ENCODE results near the gene ROMO1. TPM values are rescaled to one million over a fixed set of nuclear protein-coding genes. Genes with fewer than 3 reads are reported as not detected.
A peak's percentile ranks its signal among the peaks of the same experiment; 100 is the strongest.
"Not testable (repeated sequence)": the region's sequence is repeated elsewhere in the genome, so short reads cannot be mapped to it uniquely, and the experiment has no call there.

The ROMO1 gene
- total RNA-seq, 2 experiments from 2014 or later = 50.4 to 112 TPM

DNA sequence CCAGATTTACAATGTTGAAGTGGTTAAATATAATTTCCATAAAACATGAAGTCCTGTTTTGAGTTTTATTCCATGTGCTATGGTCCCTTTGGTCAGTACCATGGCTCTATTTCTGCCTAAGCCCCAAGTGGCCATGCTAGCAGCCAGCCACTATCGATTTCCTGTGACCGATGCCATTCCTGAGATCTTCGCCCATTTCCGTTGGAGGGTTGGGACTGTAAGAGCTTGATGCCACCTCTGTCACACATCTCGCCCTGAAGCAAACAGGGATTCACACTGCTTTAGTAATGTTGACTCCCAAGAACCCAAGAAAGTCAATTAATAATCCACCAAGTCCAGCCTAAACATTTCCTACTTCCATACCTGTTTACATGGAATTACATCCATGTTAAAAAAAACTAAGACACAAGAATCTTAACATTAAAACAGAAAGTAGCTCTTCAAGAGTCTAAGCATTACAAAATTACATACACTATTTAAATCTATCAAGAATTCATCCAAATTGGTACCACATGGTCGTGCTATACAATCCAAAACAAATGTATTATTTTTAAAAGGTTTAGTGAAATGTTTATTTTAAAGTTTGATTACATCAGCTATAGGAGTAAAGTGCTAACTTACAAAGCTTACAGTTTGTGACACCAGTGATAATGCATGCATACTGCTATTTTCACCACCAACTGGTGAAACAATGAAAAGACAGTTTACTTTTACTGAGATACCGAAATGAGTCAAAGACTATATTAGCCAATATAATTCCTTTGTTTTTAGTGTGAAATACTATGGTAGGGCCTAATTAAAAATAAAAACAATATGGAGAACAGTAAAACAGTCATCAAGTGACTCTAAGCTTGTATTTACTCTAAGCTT, 40.3 kb downstream of the ROMO1 start:
- ATAC-seq = no peak
- DNase-seq = no peak
- intact Hi-C loops (cut with DNase I, micrococcal nuclease) = loop anchor here in 1 of 2 experiments (2.0 to 10.0 kb wide), 3 partner anchors 145 to 865 kb away; partner anchors contain the start of genes ACSS2, GGT7 and TRPC4AP
- Mint-ChIP-seq H3K27ac (peak overlapping the region; percentile 89), H3K9me3 (ENCODE audit: low read depth) (no peaks in the 10 kb centered on the region), H3K4me3 (peak overlapping the region; percentile 90), H3K4me1 (peaks cover 57% of the 10 kb centered on the region), H3K36me3 (ENCODE audit: low read depth) (peaks cover 72% of the 10 kb centered on the region), H3K27me3 (no peaks in the 10 kb centered on the region)
- ChIA-PET CTCF (interaction anchor here (0.6 to 2.6 kb wide), 10 partner anchors 9 to 78 kb away, joined by 3 to 14 read pairs (median 5); partner anchors contain the start of genes NFS1, PHF20 and ROMO1), POLR2A (interaction anchor here (0.5 to 1.8 kb wide), 7 partner anchors 9 to 73 kb away, joined by 3 to 12 read pairs (median 5); partner anchors contain the start of gene PHF20)

DNA sequence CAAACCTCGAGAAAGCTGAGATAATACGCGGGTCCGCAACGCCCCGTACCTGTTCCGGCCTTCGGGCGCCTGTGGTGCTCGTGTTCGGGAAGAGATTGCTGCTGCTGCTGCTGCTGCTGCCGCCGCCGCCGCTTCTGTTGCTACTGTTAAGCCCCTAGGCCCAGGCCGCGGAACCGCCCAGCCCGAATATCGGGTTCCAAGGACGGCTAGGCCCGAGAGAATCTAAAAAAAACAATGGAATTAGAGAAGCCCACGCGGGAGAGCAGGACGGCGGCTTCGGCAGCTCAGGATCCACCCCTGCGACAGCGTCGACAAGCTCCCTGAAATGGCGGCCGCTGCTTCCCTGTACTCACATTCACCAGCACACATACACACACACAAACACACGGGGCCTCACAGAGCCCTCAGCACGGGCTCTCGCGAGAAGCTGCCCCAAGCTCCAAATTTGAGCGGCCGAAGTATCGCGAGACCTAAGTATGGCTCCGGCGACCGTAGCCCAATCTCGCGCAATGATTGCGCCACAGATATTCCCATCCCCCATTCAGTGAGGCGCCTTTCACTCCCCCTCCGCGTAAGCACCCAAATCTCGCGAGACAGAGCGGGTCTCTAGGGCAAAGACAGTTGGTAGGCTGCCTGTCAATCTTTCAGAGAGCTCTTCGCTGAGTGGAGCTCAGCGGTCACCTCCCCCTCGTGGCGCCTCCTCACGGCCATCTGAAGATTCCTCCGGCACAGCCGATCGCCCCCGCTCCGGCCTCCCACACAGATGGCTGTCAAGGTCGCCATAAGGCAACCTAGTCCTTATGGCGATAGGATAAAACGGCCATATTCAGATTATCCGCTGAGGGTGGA, 42.9 kb downstream of the ROMO1 start, which contains the start of gene RBM39:
TSS of gene RBM39 (minus strand) at position 369 of the 849 bp plus-strand sequence. CDS start 1,386 bp downstream, outside the sequence.
- peaks cover 45% of the 10 kb centered on the region for H3K4me1 Mint-ChIP-seq
- ATAC-seq (peak; percentile 88), DNase-seq (peak; percentile 100)
- POLR2A ChIA-PET = interaction anchor here (0.6 to 3.5 kb wide), 28 partner anchors 12 to 1379 kb away, joined by 3 to 68 read pairs (median 5); partner anchors contain the start of genes CEP250, CPNE1, ITCH and NFS1
- no peaks in the 10 kb centered on the region for H3K27me3 Mint-ChIP-seq
- intact Hi-C loops (cut with DNase I, micrococcal nuclease) = loop anchor here (1.0 to 10.0 kb wide), 14 partner anchors 30 to 867 kb away; partner anchors contain the start of genes PHF20 (in 2 of the 2), SCAND1 (in 2 of the 2), ACSS2 (in 1 of the 2) and CEP250 (in 1 of the 2)
- H3K27ac Mint-ChIP-seq = peak within 1 kb of the TSS; percentile 100
- H3K36me3 Mint-ChIP-seq (ENCODE audit: low read depth) = peaks cover 49% of the 10 kb centered on the region
- H3K4me3 Mint-ChIP-seq = peak within 1 kb of the TSS; percentile 90
- CTCF ChIA-PET = interaction anchor here (0.6 to 3.3 kb wide), 8 partner anchors 11 to 723 kb away, joined by 3 to 28 read pairs (median 8); partner anchors contain the start of genes PHF20 and SCAND1
- no peaks in the 10 kb centered on the region for H3K9me3 Mint-ChIP-seq (ENCODE audit: low read depth)

DNA sequence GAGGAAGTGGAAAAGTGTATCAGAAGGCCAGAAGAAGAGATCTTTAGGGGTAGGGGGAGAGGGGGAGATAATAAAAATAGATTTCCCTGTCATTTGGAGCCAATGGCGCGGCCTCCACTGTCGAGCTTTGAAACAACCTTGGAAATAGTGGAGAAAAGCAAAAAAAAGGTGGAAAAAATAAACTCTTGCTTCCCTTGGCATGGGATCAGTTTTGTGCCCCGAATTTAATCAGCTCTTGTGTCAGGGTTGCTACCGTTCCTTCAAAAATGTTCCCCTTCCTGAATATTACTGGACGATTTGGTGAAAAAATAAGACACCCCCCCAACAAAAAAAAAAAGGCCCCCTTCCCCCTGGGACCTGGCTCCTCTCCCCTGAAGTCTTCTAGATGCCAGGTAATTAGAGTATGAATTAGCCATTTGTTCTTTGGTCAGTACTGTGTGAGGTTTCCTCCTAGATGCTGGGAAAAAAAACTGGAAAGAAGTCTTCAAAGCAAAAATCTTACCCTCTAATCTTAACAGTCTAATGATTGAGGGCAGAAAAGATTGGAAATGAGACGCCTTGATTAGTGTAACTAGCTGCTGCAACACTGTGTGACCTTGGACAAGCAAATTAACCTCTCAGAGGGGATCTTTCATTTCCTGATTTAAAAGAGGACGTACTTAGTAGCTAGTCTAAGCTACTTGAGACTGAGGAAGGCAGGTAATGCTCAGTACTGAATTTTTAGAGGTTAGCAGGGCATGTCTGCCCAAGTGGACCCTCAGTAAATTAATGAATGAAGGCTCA, 43.7 kb downstream of the ROMO1 start:
- Mint-ChIP-seq H3K27me3 (no peaks in the 10 kb centered on the region), H3K9me3 (ENCODE audit: low read depth) (no peaks in the 10 kb centered on the region), H3K4me3 (peak overlapping the region; percentile 90), H3K36me3 (ENCODE audit: low read depth) (peaks cover 41% of the 10 kb centered on the region), H3K27ac (peak overlapping the region; percentile 100), H3K4me1 (peaks cover 39% of the 10 kb centered on the region)
- ATAC-seq = no peak
- CTCF ChIA-PET = interaction anchor here (0.9 to 3.3 kb wide), 7 partner anchors 12 to 211 kb away, joined by 4 to 28 read pairs (median 9); partner anchors contain the start of genes PHF20 and SCAND1
- intact Hi-C loops (cut with DNase I, micrococcal nuclease) = loop anchor here (1.0 to 10.0 kb wide), 13 partner anchors 29 to 868 kb away; partner anchors contain the start of genes PHF20 (in 2 of the 2), SCAND1 (in 2 of the 2), ACSS2 (in 1 of the 2) and CEP250 (in 1 of the 2)
- POLR2A ChIA-PET = interaction anchor here (0.5 to 3.5 kb wide), 31 partner anchors 8 to 1380 kb away, joined by 3 to 68 read pairs (median 5); partner anchors contain the start of genes CEP250, CPNE1, ITCH and NFS1
- DNase-seq = no peak

DNA sequence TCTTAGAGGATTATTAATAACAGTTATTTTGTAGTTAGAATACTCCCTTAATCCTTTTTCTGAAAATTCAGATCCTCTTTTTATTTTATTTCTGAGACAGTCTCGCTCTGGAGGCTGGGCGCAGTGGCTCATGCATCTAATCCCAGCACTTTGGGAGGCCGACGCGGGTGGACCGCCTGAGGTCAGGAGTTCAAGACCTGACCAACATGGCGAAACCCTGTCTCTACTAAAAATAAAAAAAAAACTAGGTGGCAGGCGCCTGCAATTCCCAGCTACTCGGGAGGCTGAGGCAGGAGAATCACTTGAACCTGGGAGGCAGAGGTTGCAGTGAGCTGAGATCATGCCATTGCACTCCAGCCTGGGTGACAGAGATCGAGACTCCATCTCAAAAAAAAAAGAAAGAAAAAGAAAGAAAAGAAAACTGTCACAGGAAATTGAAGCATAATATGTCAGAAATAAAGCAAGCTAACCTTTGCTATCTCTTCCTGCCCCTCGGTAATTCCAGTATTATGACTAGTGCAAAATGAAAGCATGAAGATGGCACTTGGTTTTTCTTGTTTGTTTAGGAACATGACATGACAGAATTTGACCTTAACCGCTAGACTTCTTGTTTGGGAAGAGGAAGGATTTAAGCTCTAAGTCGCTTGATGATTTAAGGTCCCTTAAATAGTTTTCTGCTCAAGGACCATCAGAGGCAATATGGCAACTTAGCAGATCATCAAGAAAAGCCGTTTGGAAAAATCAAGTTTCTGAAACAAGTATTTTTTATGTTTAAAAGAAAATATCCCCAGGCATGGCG, 44.7 kb downstream of the ROMO1 start:
- peaks cover 29% of the 10 kb centered on the region for H3K4me1 Mint-ChIP-seq
- CTCF ChIA-PET = interaction anchor here (0.6 to 3.3 kb wide), 10 partner anchors 9 to 356 kb away, joined by 3 to 28 read pairs (median 5); partner anchors contain the start of genes PHF20 and SCAND1
- no peaks in the 10 kb centered on the region for H3K27me3 Mint-ChIP-seq
- peak overlapping the region; percentile 100 for H3K27ac Mint-ChIP-seq
- intact Hi-C loops (cut with DNase I, micrococcal nuclease) = loop anchor here (2.0 to 10.0 kb wide), 4 partner anchors 83 to 869 kb away; partner anchors contain the start of genes ACSS2 (in 1 of the 2), GGT7 (in 1 of the 2), TRPC4AP (in 1 of the 2) and UQCC1 (in 1 of the 2)
- H3K9me3 Mint-ChIP-seq (ENCODE audit: low read depth) = no peaks in the 10 kb centered on the region
- peak overlapping the region; percentile 90 for H3K4me3 Mint-ChIP-seq
- POLR2A ChIA-PET = interaction anchor here (0.6 to 3.5 kb wide), 16 partner anchors 9 to 1948 kb away, joined by 3 to 68 read pairs (median 5); partner anchors contain the start of genes ITCH, PHF20 and SCAND1
- H3K36me3 Mint-ChIP-seq (ENCODE audit: low read depth) = peaks cover 31% of the 10 kb centered on the region
- peak; percentile 1 for ATAC-seq
- DNase-seq = peak; percentile 49

DNA sequence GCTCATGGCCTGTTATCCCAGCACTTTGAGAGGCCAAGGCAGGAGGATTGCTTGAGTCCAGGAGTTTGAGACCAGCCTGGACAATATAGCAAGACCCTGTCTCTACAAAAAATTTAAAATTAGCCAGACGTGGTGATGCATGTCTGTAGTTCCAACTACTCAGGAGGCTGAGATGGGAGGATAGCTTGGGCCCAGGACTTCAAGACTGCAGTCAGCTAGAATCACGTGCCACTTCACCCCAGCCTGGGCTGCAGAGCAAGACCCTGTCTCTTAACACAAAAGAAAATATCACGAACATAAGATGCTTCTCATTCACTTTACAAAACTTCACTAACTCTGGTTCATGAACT, 45.3 kb downstream of the ROMO1 start:
- intact Hi-C loops (cut with DNase I, micrococcal nuclease) = loop anchor here in 1 of 2 experiments (5.0 to 10.0 kb wide), 2 partner anchors 652 to 870 kb away; partner anchors contain the start of genes ACSS2, GGT7 and TRPC4AP
- not testable (repeated sequence) for ATAC-seq

More for the DNA sequence above, 45.3 kb downstream of the ROMO1 start:
- DNase-seq; H3K9me3 Mint-ChIP-seq (ENCODE audit: low read depth); H3K27me3 Mint-ChIP-seq: not testable (repeated sequence)
- H3K36me3 Mint-ChIP-seq (ENCODE audit: low read depth) = peaks cover 28% of the 10 kb centered on the region
- ChIA-PET POLR2A (interaction anchor here (0.6 to 3.5 kb wide), 9 partner anchors 9 to 1947 kb away, joined by 3 to 68 read pairs (median 5); partner anchors contain the start of genes PHF20 and SCAND1), CTCF (interaction anchor here (0.6 to 3.3 kb wide), 8 partner anchors 24 to 357 kb away, joined by 3 to 28 read pairs (median 4); partner anchors contain the start of genes PHF20 and SCAND1)
- peak overlapping the region; percentile 100 for H3K27ac Mint-ChIP-seq
- peaks cover 26% of the 10 kb centered on the region for H3K4me1 Mint-ChIP-seq
- peak overlapping the region; percentile 90 for H3K4me3 Mint-ChIP-seq

Other genes starting within 250 kb of the ROMO1 start
- 10 to 100 TPM; 50.4 to 60.2 TPM for gene CEP250, start 243.8 kb upstream of the ROMO1 start, total RNA-seq
- gene C20orf173, start 169.8 kb upstream of the ROMO1 start, total RNA-seq = not detected
- 100 to 1,000 TPM; 109 to 127 TPM for gene ERGIC3, start 157.3 kb upstream of the ROMO1 start, total RNA-seq
- 1 to 10 TPM; 6.4 to 6.9 TPM for gene SPAG4, start 83.6 kb upstream of the ROMO1 start, total RNA-seq
- gene CPNE1, start 34.5 kb upstream of the ROMO1 start, total RNA-seq = 100 to 1,000 TPM; 249 to 258 TPM
- 100 to 1,000 TPM; 122 to 148 TPM for gene RBM12, start 34.5 kb upstream of the ROMO1 start, total RNA-seq
- gene NFS1, start 53 bp upstream of the ROMO1 start, total RNA-seq = 10 to 100 TPM; 43.2 to 44.6 TPM
- 100 to 1,000 TPM; 303 to 356 TPM for gene RBM39, start 42.9 kb downstream of the ROMO1 start, total RNA-seq
- gene PHF20, start 72.6 kb downstream of the ROMO1 start, total RNA-seq = 10 to 100 TPM; 54.3 to 61.6 TPM